AG04449 (cell line): Measurements from ENCODE around the gene GALR2.

Source experiments
- CTCF ChIA-PET: fragments of 350-600 bp; formaldehyde crosslinking; extraction: SDS; loops from one replicate; lab custom pipeline; 2021; ENCODE audit warnings: antibody characterized with exemption; lab: Yijun Ruan, JAX
- POLR2A ChIA-PET: fragments of 400-600, 350-600 bp; formaldehyde crosslinking; extraction: SDS; loops from one replicate; lab custom pipeline; 2020; ENCODE audit warnings: antibody characterized with exemption, inconsistent platforms; lab: Yijun Ruan, JAX
- DNase-seq: peaks from one replicate; pipeline ENCODE4 v3.0.0-alpha.2; 2010; ENCODE audit warnings: low read depth, low spot score
- H3K4me3 ChIP-seq: 2 replicates; pipeline ENCODE4 v1.5.1; 2011; ENCODE audit warnings: low read depth, mild to moderate bottlenecking, control low read depth, low read length
- TF ChIP-seq, protein P1 (sequence below): IDR thresholded peaks from one replicate; pipeline ENCODE4 v1.5.1; 2011; ENCODE audit warnings: mild to moderate bottlenecking, moderate library complexity, low read length, control low read depth, inconsistent platforms; ENCODE audit not compliant: insufficient read depth; ENCODE audit errors: missing control alignments

Gene GALR2

DNA sequence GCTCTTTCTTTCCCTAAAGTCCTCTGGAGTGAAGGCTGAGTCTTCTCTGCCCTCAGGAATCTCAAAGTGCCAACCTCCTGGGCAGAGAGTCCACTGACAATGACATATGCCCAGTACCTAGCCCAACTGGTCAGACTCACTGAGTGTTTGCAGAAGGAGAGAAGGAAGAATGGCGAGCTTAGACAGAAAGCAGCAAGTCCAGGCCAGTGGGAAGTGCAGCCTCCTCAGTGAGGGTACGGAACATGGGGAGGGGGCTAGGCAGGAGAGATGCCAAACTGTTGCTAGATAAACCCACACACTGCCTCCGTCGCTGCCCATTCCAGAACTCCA lies 28.3 kb downstream of the GALR2 start:
- TF ChIP-seq, protein P1, sequence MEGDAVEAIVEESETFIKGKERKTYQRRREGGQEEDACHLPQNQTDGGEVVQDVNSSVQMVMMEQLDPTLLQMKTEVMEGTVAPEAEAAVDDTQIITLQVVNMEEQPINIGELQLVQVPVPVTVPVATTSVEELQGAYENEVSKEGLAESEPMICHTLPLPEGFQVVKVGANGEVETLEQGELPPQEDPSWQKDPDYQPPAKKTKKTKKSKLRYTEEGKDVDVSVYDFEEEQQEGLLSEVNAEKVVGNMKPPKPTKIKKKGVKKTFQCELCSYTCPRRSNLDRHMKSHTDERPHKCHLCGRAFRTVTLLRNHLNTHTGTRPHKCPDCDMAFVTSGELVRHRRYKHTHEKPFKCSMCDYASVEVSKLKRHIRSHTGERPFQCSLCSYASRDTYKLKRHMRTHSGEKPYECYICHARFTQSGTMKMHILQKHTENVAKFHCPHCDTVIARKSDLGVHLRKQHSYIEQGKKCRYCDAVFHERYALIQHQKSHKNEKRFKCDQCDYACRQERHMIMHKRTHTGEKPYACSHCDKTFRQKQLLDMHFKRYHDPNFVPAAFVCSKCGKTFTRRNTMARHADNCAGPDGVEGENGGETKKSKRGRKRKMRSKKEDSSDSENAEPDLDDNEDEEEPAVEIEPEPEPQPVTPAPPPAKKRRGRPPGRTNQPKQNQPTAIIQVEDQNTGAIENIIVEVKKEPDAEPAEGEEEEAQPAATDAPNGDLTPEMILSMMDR, result no peak
- CTCF ChIA-PET, result interaction anchor here (0.7 to 2.9 kb wide), 9 partner anchors 17 to 200 kb away, joined by 3 to 23 read pairs (median 10); no protein-coding TSS in a partner anchor
- peak overlapping the region; percentile 92 for H3K4me3 ChIP-seq
- DNase-seq, result no peak
- POLR2A ChIA-PET, result interaction anchor here (1.0 to 1.4 kb wide), 2 partner anchors 8 to 22 kb away, joined by 4 read pairs; no protein-coding TSS in a partner anchor

DNA sequence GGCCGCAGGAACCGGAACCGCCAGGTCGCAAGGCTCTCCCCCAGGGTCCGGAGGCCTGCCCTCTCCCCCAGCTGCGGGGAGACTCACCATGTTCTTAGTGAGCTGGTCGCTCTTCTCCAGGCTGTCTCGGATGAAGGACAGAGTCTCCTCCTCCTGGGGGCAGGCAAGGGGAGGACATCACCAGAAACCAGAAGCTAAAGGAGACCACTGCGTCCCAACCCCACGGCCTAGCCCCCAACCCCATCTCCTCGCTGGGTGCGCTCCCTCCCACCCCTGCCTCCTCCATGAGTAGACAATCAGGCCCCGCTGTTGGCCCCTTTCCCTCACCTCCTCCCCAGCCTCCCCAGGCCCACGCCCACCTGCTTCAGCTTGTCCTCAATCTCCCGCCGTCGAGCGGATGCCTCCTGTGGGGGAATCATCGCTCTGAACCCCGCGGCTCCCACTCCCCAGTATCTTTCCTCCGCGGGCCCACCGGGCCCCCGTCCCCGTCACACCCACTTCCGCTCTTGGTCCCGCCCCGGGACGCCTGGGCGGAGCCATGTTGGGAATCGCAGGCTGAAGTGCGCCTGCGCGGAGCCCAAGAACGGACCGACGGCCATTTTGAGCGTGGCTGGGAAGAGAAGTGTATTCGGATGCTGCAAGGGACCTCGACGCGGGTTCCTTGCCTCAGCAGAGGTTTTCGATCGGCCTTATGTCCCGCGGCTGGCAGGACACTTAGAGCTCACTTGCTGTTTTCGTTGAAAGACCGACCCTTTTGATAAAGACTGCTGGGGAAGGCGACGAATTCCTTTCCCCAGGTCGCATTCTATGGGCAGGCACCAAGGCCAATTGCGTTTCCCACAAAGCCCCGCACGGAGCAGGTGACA lies 28.9 kb downstream of the GALR2 start, which contains the start of gene EXOC7:
EXOC7 (minus strand) TSS at position 514 of the 866 bp plus-strand sequence; CDS start at position 419, 95 bp downstream.
- ChIA-PET POLR2A (interaction anchor here (1.0 to 1.4 kb wide), 2 partner anchors 9 to 23 kb away, joined by 4 read pairs; no protein-coding TSS in a partner anchor), CTCF (interaction anchor here (0.7 to 2.9 kb wide), 13 partner anchors 9 to 199 kb away, joined by 3 to 23 read pairs (median 4); no protein-coding TSS in a partner anchor)
- DNase-seq, result peak; percentile 16
- TF ChIP-seq, protein P1, result peak; percentile 10
- peak within 1 kb of the TSS; percentile 92 for H3K4me3 ChIP-seq

DNA sequence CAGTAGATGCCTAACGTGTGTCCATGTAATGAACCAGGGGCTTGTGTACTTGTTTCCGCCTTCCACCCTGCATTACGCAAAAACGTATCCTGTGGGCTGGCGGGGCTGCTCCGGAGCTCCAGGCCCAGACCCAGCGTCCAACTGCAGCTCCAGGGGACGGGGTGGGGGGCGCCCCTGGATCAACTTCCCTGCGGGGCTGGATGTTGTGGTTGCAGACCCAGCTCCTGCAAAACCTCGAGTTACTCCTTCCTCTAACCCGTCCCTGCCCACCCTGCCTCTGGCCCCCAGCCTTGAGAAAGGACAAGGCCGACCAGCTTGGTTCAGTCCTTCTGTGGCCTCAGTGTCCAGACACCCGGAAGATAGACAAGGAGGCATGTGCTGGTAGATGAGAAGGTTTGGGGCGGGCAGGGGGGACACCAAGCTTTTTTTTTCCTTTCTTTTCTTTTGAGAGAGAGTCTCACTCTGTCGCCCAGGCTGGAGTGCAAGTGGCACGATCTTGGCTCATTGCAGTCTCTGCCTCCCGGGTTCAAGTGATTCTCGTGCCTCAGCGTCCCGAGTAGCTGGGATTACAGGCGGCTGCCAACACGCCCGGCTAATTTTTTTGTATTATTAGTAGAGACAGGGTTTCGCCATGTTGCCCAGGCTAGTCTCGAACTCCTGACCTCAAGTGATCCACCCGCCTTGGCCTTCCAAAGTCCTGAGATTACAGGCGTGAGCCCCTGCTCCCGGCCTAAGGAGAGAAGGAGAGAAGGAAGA lies 29.7 kb downstream of the GALR2 start:
- POLR2A ChIA-PET, result no interaction called here
- CTCF ChIA-PET, result interaction anchor here (0.7 to 2.9 kb wide), 13 partner anchors 8 to 305 kb away, joined by 3 to 23 read pairs (median 4); no protein-coding TSS in a partner anchor
- TF ChIP-seq, protein P1, result no peak
- DNase-seq, result no peak
- H3K4me3 ChIP-seq, result peak overlapping the region; percentile 92

DNA sequence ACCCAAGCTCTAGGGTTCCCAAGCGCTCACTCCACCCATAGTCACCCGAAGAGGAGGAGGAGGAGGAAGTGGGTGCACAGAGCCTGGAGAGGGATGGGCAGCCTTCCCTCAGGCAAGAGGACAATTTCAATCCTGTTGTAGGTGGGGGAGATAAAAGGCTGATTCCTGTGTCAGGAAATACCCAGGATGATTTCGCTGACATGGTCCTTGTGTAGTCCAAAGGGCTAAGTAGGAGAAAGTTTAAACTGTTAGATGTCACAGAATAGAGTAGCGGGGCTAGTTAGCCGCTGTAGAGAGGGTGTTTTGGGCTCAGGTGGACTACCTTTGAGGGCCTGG lies 30.3 kb downstream of the GALR2 start:
- no peak for DNase-seq
- POLR2A ChIA-PET, result no interaction called here
- H3K4me3 ChIP-seq, result no peak overlapping the region
- TF ChIP-seq, protein P1, result no peak
- CTCF ChIA-PET, result interaction anchor here (0.7 to 2.9 kb wide), 7 partner anchors 15 to 304 kb away, joined by 3 to 22 read pairs (median 3); no protein-coding TSS in a partner anchor

DNA sequence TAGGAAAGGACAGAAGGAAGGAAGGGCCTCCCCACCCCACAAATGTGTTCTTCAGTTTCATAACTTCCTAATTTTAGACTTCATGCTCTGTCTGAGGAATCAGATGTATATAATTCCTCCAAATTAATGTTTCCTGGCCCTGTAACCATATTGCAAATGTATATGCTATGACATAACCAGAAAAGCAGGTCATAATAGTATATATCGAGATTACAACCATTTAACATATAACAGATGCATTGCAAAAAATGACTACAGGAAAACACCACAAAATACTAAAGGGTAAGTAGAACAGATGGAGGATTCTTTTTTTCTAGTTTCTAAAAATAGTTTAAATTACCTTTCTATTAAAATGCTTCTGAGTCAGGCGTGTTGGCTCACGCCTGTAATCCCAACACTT lies 32.1 kb downstream of the GALR2 start:
- ChIA-PET POLR2A (no interaction called here), CTCF (interaction anchor here (1.0 to 3.6 kb wide), 10 partner anchors 10 to 173 kb away, joined by 3 to 20 read pairs (median 5); no protein-coding TSS in a partner anchor)
- TF ChIP-seq, protein P1, result no peak
- H3K4me3 ChIP-seq, result no peak overlapping the region
- DNase-seq, result no peak
